ENCODE results near the gene LRRC18.

LRRC18 gene

DNA sequence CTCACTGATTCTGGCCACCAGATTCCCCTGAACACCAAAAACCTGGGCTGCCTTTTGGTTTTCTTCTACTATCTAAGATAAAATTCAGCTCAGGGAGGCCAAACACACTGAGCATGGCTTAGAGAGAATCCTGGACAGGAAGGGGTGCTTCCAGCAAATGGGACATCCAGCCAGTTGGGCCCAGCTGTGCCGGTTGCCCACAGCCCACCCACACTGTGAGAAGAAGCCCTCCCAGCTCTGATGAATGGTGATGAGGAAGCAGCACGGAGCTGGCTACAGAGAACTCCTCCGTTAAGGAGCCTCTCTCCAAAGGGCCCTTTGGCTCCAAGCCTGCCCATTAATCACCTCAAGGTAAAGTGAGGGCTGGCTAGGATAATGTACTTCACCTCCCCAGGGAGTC, 15.9 kb downstream of the LRRC18 start:
- in situ Hi-C loops (cut with MboI; ENCODE audit: low sequenced_read_pairs): no loop called here

GRCh38 chr10:48913674-48914073, 26.0 kb downstream of the LRRC18 start:
- in situ Hi-C loops (cut with MboI; ENCODE audit: low sequenced_read_pairs): no loop called here

DNA sequence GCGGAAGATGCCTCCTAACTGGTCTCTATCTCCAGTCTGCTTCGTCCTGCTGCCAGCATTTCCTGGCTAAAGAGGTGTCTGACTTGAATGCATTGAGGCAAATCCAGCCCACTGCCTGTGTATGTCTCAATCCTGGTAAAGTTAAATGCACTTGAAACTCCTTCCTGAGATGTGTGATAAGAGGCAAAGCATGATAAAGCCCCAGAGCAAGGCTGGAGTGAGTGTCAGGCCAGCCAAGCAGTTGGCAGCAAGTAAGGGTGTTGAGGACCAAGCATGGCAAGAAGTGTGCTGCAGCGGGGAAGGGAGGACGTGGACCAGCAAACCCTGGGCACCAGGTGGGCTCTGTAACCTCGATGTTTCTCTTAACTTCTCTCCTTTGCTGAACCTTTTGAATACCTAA, 29.1 kb downstream of the LRRC18 start:
- in situ Hi-C loops (cut with MboI; ENCODE audit: low sequenced_read_pairs): no loop called here

DNA sequence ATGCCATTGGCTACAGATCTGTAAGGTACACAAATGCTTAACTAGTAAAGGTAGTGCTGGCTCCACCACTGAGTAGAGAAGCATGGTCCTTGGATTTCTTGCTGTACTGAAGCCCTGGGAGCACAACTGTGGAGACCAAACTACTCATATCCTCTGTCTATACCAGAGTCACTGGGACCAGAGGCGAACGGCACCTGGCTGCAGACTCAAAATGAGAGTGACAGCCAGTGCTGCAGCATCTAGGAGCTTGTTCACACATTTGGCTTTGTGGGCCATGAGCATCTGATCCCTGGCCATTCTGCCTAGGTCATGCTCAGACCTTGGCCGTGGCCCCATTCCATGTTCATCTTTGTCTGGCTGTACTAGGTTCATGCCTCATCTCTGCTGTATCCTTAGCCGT, 31.9 kb downstream of the LRRC18 start:
- in situ Hi-C loops (cut with MboI; ENCODE audit: low sequenced_read_pairs): no loop called here

GRCh38 chr10:48906841-48907240, 32.8 kb downstream of the LRRC18 start:
- in situ Hi-C loops (cut with MboI; ENCODE audit: low sequenced_read_pairs): no loop called here

GRCh38 chr10:48905311-48905710, 34.3 kb downstream of the LRRC18 start:
- in situ Hi-C loops (cut with MboI; ENCODE audit: low sequenced_read_pairs): no loop called here

DNA sequence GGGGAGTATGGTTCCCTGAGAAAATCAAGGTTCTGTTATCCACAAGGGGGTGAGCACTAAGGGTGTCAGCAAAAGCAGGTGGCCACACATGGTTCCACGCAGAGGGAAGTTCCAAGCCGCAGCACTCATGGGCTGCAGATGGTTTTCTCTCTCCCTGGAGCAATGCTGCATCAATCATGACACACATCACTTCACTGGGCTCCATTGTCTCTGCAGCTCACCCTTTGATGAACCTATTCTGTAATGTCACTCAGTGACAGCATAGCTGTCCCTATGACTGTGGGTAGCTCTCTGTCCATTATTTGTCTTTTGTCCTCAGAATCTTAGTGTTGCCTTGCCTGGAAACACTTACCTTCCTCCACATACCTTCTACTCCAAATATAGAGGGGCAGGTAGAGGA, 34.8 kb downstream of the LRRC18 start:
- in situ Hi-C loops (cut with MboI; ENCODE audit: low sequenced_read_pairs): no loop called here

DNA sequence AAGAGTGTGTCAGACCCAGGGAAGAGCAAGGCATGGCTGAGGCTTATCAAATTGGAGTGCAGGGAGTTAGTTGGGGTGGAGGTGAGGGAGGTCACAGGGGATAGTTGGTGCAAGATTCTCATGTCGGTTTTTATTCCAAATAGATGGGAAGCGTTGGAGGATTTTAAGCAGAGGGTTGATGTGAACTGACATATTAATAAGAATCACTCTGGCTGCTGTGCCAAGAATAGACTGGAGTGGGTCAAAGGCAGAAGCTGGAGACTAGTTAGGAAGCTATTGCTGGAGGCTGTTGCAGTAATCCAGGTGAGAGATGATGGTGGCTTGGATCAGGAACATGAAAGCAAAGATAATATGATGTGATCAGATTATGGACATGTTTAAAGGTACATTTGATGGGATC, 36.5 kb downstream of the LRRC18 start:
- in situ Hi-C loops (cut with MboI; ENCODE audit: low sequenced_read_pairs): no loop called here

GRCh38 chr10:48902096-48902495, 37.5 kb downstream of the LRRC18 start:
- in situ Hi-C loops (cut with MboI; ENCODE audit: low sequenced_read_pairs): no loop called here

DNA sequence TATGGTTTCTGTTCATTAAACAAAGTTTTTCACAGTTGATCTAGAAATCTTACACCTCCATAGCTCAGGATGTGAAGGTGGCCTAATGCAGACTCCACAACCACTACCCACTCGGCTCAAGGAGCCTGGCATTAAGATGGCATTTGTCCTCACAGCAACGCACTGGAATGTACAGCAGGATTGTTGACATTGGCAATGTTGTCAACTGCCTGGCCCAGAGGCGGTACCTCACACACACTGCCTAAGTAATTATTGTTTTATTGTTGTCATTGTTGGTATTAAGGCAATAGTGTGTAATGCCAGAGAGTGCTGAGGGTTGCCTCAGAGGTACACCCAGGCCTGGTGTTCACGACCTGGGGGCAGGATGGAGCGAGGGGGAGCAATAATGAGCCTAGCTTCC, 38.3 kb downstream of the LRRC18 start:
- in situ Hi-C loops (cut with MboI; ENCODE audit: low sequenced_read_pairs): no loop called here

DNA sequence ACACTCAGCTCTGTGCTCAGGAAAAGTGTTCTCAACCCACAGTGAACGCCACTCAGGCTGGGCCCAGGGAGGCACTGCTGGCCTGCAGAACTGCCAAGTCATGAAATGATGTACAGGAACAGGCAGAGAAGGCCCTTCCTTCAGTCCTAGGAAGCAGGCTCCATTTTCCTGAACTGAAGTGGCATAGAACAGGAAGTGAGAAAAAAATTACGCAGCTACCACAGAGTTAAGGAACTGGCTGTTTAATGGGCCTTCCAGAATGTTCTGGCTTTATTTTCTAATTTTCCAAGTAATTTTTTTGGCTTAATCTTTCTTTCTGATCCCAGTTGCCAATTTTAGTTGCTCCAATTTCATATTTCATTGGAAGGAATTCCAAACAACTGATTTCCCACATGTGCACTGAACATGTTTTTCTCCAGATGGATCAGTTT, 39.3 kb downstream of the LRRC18 start:
- in situ Hi-C loops (cut with MboI; ENCODE audit: low sequenced_read_pairs): no loop called here

- in situ Hi-C loops (cut with MboI; ENCODE audit: low sequenced_read_pairs): no loop called here
These were observed 39.9 kb downstream of the LRRC18 start for GRCh38 chr10:48899781-48900180.

DNA sequence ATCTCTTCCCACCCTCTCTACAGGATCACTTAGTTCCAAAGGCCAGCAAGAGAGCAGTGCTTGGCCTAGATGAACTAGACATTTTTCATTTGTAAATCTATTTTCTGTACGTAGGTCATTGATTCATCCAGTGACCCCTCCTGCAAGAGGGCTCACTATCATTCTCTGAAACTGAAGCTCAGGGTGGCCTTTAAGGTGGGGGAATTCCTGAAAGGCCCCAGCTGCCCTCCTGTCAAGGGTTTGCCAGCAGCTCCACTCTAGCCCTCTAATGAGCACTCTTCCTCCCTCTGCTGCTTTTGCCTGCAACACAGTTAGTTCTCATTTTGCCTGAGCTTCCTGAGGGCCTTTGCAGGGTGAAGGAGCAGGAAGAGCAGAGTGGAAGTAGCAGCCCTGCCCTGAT, 41.2 kb downstream of the LRRC18 start:
- in situ Hi-C loops (cut with MboI; ENCODE audit: low sequenced_read_pairs): no loop called here

DNA sequence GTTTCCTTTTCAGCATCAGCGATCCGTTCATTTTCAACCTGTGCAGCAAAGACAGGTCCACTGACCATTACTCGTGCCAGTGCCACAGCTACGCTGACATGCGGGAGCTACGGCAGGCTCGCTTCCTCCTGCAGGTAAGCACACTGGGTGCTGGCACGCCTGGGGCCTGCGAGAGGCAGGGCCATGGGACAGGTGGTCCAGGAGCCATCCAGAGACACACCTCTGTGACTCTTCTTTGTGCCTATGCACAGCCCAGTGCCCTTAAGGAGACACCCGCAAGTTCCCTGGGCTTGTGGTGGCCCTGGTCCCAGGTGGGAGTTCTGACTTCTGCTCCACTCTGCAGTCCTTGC, 42.2 kb downstream of the LRRC18 start:
- in situ Hi-C loops (cut with MboI; ENCODE audit: low sequenced_read_pairs): no loop called here

DNA sequence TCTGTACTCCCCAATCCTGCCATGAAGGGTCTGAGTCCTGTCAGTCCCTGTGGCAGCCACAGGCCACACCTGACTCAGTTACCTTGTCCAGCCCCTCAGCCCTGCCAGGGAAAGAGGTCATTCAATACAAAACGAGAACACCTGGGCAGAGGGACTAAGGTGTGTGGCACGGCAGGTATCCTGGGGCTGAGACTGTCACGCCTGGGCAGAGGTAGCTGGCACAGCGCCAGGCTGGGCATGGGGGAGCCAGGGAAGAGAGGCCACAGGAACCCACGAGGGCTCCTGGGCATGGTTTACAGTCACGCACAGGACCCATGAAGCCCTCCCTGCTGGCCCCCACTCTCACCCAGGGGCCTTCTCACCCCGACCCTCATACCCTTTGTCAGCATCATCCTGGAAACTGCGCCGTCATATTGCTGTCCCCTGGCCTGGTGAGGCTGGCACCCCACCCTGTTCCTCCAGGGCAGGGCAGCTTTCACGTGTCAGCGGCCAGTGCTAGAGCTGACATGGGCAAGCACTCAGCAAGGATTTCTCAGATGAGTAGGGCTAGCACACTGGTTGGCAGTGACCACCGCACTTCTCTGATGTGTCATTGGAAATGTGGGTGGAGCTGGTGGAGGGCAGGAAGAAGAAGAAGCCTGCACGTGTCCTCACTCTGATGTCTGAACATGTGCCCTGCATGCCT, 42.7 kb downstream of the LRRC18 start:
- in situ Hi-C loops (cut with MboI; ENCODE audit: low sequenced_read_pairs): no loop called here

GRCh38 chr10:48895803-48896195, 43.8 kb downstream of the LRRC18 start:
- in situ Hi-C loops (cut with MboI; ENCODE audit: low sequenced_read_pairs): no loop called here

- in situ Hi-C loops (cut with MboI; ENCODE audit: low sequenced_read_pairs): no loop called here
These were observed 44.5 kb downstream of the LRRC18 start for GRCh38 chr10:48894911-48895802.

- in situ Hi-C loops (cut with MboI; ENCODE audit: low sequenced_read_pairs): no loop called here
These were observed 48.5 kb downstream of the LRRC18 start for GRCh38 chr10:48890888-48891850.

GRCh38 chr10:48887982-48888381, 51.7 kb downstream of the LRRC18 start:
- in situ Hi-C loops (cut with MboI; ENCODE audit: low sequenced_read_pairs): no loop called here

DNA sequence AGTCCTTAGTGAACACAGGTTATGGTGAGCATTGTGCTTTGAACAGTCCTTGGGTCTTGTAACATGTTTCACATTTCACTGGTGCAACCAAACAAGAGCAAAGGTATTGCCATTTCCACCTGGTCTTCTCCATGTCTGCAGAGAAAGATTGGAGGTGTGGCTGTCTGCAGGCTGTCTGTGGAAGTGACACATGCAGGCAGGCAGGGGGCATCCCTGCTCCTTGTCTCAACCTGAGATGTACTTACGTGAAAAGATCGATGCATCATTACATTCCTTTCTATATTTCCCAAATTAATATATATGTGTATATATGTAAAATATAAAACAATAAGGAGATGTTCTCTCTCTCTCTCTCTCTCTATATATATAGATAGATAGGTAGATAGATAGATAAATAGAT, 54.3 kb downstream of the LRRC18 start:
- in situ Hi-C loops (cut with MboI; ENCODE audit: low sequenced_read_pairs): no loop called here

Measured in HL-60/S4 (cell line).